Karpas-422 (cell line): Measurements from ENCODE around the gene SLC4A11. TPM values are rescaled to one million over a fixed set of nuclear protein-coding genes. Genes with fewer than 3 reads are reported as not detected.
"Not testable (repeated sequence)": the region's sequence is repeated elsewhere in the genome, so short reads cannot be mapped to it uniquely, and the experiment has no call there.

Experiments used
- DNase-seq: peaks from one replicate; pipeline ENCODE4 v3.0.0-alpha.2; 2015
- H2AFZ ChIP-seq: fragments of 200-600 bp; sonication (generic); 2 replicates; pipeline ENCODE4 v1.6.1; 2014; ENCODE audit warnings: antibody characterized with exemption, low read length, mixed read lengths
- H3K27ac ChIP-seq: fragments of 200-600 bp; sonication (generic); 2 replicates; pipeline ENCODE4 v1.5.1; 2014; ENCODE audit warnings: mild to moderate bottlenecking, low read length, moderate library complexity
- H3K27me3 ChIP-seq: fragments of 200-600 bp; sonication (generic); 2 replicates; pipeline ENCODE4 v1.6.1; 2014; ENCODE audit warnings: low read length, mixed read lengths
- H3K36me3 ChIP-seq: fragments of 200-600 bp; sonication (generic); 2 replicates; pipeline ENCODE4 v1.6.1; 2014; ENCODE audit warnings: low read length, mixed read lengths; ENCODE audit not compliant: insufficient read depth
- H3K4me1 ChIP-seq: fragments of 200-600 bp; sonication (generic); 2 replicates; pipeline ENCODE4 v1.6.1; 2014; ENCODE audit warnings: mild to moderate bottlenecking, low read length, mixed read lengths
- H3K4me2 ChIP-seq: fragments of 200-600 bp; sonication (generic); 2 replicates; pipeline ENCODE4 v1.6.1; 2014; ENCODE audit warnings: low read length, low read depth, mild to moderate bottlenecking; ENCODE audit not compliant: poor library complexity, severe bottlenecking
- H3K4me3 ChIP-seq: fragments of 200-600 bp; sonication (generic); 2 replicates; pipeline ENCODE4 v1.5.1; 2014; ENCODE audit warnings: mild to moderate bottlenecking, antibody characterized with exemption, low read length, mixed read lengths
- H3K79me2 ChIP-seq: fragments of 200-600 bp; sonication (generic); 2 replicates; pipeline ENCODE4 v1.6.1; 2014; ENCODE audit warnings: mild to moderate bottlenecking, low read length, mixed read lengths
- H3K9ac ChIP-seq: fragments of 200-600 bp; sonication (generic); 2 replicates; pipeline ENCODE4 v1.6.0; 2014; ENCODE audit warnings: low read length
- H3K9me2 ChIP-seq: fragments of 200-600 bp; sonication (generic), shearing (Covaris generic); replicated peaks from 2 replicates; pipeline ENCODE4 v1.6.0; 2014; ENCODE audit warnings: mild to moderate bottlenecking, low read length, moderate library complexity; ENCODE audit not compliant: insufficient read depth
- H3K9me3 ChIP-seq: fragments of 300-700, 200-600 bp; sonication (generic); 2 replicates; pipeline ENCODE4 v1.6.1; 2014; ENCODE audit warnings: low read length, mixed read lengths
- H4K20me1 ChIP-seq: fragments of 200-600 bp; sonication (generic); 2 replicates; pipeline ENCODE4 v1.6.1; 2014; ENCODE audit warnings: mild to moderate bottlenecking, antibody characterized with exemption, low read length, low read depth; ENCODE audit not compliant: insufficient read depth
- total RNA-seq: library from RNA; depleted of rRNA; stranded (reverse); fragments of >200 nt; shearing (Covaris generic); gene quantifications from 2 replicates; pipeline ENCODE4 v1.2.3, GENCODE V29; 2014; ENCODE audit warnings: low replicate concordance

Gene SLC4A11
- total RNA-seq, 1 experiment from 2014 or later: 0.60 TPM

DNA sequence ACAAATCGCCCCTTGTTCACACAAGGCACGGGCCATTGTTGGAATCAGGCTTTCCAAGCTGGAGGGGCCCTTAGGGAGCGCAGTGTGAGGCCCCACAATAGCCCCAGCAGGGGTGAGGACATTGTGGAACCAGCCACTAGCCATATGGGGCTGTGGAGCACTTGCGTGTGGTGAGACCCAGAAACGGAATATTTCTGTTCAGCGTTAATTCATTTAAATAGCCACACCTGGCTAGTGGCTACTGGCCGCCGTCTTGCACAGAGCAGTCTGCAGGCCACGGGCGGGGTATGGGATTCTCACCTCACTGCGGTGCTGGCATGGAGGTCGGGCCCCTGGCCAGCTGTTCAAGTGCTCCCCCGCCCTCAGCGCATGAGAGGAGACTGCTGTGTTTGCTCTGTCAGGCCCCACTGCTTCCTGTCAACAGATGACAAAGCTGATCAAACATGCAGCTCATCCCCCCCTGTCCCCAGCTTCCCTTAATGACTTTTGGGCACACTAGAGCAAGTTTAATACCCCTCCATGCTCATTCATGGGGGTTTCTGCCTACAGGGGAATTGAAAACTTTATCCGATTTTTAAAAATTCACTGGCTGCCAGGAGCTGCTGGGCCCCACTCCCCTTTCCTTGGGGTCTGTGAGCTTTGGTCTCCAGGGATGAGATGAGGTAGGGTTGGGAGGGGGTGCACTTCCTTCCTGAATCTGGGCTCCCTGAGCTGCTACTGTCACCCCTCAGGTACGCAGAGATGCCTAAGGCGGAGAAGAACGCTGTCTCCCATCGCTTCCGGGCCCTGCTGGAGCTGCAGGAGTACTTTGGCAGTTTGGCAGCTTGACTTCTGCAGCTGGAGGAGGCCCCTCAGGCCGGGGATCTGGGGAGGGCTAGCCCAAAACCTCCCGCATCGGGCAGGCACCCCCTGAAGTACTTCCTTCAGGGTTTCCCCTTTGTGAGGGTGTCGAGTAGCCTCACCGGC lies 16.1 kb downstream of the SLC4A11 start:
- Histone ChIP-seq H2AFZ (no peak overlapping the region), H3K4me1 (peaks cover 3% of the 10 kb centered on the region; the same call in 1 of the 2 replicates), H3K36me3 (no peaks in the 10 kb centered on the region), H3K9ac (no peak overlapping the region), H3K79me2 (no peaks in the 10 kb centered on the region), H3K4me3 (no peak overlapping the region), H4K20me1 (no peaks in the 10 kb centered on the region), H3K27ac (no peak overlapping the region), H3K27me3 (no peaks in the 10 kb centered on the region), H3K4me2 (no peak overlapping the region), H3K9me3 (no peaks in the 10 kb centered on the region), H3K9me2 (no peaks in the 10 kb centered on the region)
- DNase-seq: no peak

DNA sequence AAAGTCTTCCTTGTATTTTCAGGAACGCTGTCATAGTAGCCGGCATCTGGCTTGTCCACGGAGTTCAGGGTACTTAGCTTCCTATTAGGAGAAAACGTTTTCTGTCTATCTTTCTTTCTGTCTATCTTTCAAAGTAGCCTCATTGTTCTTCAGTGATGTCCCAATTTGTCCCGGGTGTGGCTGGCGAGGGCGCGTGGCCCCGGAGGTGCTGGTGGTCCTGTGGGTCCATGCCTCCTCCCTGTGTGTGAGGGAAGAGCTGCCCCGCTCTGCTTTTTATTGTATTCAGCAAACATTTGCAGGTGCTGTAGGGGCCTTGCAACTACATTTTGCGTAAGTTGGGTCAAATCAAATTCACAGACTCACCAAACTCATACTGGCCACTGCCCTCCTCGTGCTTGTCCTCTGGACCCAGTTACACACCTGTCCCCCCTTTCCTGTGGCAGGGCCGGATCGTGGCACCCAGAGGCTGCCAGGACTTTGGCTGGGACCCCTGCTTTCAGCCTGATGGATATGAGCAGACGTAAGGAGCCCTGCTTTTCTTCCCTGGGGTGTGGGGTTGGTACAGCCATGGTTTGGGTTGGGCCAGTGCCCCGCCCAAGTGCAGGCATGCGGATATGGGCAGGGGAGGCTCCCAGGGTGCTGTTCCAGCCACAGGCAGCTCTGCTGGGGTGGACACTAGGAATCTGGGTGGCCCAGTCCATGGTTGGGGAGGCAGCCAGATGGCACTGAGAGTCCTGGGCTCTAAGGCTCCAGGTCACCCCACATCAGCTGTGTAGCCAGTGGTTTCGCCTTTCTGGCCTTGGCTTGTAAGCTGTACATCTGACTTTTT lies 17.4 kb downstream of the SLC4A11 start:
- Histone ChIP-seq H3K9me3 (no peaks in the 10 kb centered on the region), H3K4me2 (no peak overlapping the region)

DNA sequence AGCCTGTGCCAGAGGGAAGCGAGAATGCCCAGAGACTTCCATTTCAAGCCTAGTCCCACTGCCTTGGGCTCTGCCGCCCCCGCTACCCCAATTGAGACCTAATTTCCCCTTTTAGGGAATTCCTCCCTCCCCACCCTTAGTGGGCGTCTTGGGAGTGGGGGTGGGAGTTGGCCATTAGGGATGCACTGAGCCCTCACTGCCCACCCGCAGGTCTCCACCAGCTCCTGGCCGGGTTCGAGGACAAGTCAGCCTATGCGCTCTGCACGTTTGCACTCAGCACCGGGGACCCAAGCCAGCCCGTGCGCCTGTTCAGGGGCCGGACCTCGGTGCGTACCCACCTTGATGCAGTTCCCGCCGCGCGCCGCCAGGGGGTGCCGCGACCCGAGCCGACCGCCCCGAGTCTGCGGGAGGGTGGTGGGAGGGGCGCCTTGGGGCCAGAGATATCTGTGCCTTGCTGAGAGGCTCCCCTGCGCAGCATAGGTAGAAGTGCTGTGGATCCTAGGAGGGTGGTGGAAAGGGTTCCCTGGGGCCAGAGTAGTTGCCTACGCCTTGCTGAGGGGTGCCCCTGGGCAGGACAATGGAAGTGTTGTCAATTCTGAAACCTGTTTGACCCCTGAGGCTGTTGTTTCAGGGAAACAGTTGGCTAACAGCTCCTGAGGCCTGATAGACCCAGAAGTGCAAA lies 20.5 kb downstream of the SLC4A11 start:
- no peaks in the 10 kb centered on the region for H3K27me3 ChIP-seq
- H3K79me2 ChIP-seq: 0 out of 2 replicates have a peak, but pooled peaks cover 2% of the 10 kb centered on the region
- H4K20me1 ChIP-seq: no peaks in the 10 kb centered on the region
- H3K4me3 ChIP-seq: no peak overlapping the region
- peak; percentile 91 for DNase-seq
- H3K9ac ChIP-seq: no peak overlapping the region
- no peaks in the 10 kb centered on the region for H3K9me3 ChIP-seq
- H3K4me1 ChIP-seq: peaks cover 3% of the 10 kb centered on the region; the same call in 1 of the 2 replicates
- no peak overlapping the region for H3K27ac ChIP-seq
- no peaks in the 10 kb centered on the region for H3K9me2 ChIP-seq
- no peak overlapping the region for H2AFZ ChIP-seq
- peaks cover 10% of the 10 kb centered on the region for H3K36me3 ChIP-seq
- H3K4me2 ChIP-seq: peak overlapping the region; percentile 37

More for the DNA sequence above, 17.4 kb downstream of the SLC4A11 start:
- Histone ChIP-seq H3K36me3 (no peaks in the 10 kb centered on the region), H2AFZ (no peak overlapping the region), H3K79me2 (no peaks in the 10 kb centered on the region), H3K9ac (no peak overlapping the region), H4K20me1 (no peaks in the 10 kb centered on the region), H3K4me1 (peaks cover 3% of the 10 kb centered on the region; the same call in 1 of the 2 replicates), H3K4me3 (no peak overlapping the region), H3K27me3 (no peaks in the 10 kb centered on the region), H3K9me2 (no peaks in the 10 kb centered on the region), H3K27ac (no peak overlapping the region)
- no peak for DNase-seq

DNA sequence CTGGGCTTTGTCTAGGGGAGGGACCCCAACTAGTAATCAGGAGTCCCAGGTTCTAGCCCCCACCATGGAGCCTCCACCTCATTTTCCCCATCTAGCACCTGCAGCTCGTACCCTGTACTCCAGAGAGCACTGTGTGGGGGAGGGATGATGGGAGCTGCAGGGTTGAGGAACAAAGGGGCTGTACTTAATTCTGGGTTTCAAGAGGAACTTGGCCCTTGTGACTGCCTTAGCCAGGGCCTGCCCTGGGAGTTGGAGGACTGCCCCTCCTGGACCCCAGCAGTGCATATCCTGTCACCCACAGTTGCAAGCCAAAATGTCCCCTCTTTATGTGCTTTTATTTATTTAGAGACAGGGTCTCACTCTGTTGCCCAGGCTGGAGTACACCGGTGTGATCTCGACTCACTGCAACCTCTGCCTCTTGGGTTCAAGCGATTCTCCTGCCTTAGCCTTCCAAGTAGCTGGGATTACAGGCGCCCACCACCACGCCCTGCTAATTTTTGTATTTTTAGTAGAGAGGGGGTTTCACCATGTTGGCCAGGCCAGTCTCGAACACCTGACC lies 23.6 kb downstream of the SLC4A11 start:
- H3K27ac ChIP-seq, H3K4me3 ChIP-seq, H3K9me3 ChIP-seq, DNase-seq, H4K20me1 ChIP-seq, H3K9me2 ChIP-seq, H3K9ac ChIP-seq, H3K27me3 ChIP-seq, H3K4me2 ChIP-seq, H2AFZ ChIP-seq: not testable (repeated sequence)
- Histone ChIP-seq H3K36me3 (peaks cover 16% of the 10 kb centered on the region), H3K4me1 (peaks cover 10% of the 10 kb centered on the region), H3K79me2 (peaks cover 32% of the 10 kb centered on the region)

DNA sequence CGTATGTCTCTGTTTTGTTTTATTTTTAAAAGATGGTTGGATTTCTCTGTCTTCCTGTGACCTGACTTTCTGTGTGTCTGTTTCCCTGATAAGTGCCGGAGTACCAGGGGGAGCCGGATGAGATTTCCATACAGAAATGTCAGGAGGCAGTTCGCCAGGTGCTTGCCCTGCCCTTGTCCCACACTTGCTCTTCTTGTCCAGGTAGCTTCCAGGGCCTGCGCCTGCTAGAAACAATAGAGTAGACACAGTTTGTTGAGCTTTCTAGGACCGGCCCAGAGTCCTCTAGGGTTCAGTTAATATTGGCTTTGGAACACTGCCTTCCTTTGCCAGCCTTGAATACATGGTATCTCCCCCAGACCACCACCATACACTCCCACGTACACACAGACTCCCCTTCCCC lies 25.8 kb downstream of the SLC4A11 start:
- H3K36me3 ChIP-seq: peaks cover 16% of the 10 kb centered on the region
- peaks cover 53% of the 10 kb centered on the region for H3K79me2 ChIP-seq
- no peaks in the 10 kb centered on the region for H3K9me2 ChIP-seq
- H2AFZ ChIP-seq: no peak overlapping the region
- no peak overlapping the region for H3K4me2 ChIP-seq
- no peaks in the 10 kb centered on the region for H3K9me3 ChIP-seq
- H4K20me1 ChIP-seq: no peaks in the 10 kb centered on the region
- no peak overlapping the region for H3K4me3 ChIP-seq
- H3K4me1 ChIP-seq: peaks cover 16% of the 10 kb centered on the region
- no peaks in the 10 kb centered on the region for H3K27me3 ChIP-seq
- no peak for DNase-seq
- H3K27ac ChIP-seq: no peak overlapping the region
- no peak overlapping the region for H3K9ac ChIP-seq

DNA sequence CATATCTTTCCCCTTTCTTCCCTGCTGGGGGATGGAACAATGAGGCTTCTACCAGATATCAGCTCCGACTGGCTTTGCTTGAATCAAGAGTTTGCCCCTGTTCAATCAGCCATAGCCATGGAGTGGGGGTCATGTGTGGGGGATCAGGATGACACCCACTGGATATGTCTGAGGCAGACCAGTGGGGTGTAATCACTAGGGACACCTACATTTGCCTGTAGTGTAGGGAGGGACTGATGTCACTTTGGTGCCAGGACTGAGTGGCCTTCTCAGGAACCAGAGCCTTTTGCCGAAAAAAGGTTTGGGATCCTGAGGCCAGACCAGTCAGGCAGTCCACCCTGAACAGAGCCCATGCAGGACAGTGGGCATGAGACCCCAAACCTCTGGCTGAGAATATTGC lies 28.6 kb downstream of the SLC4A11 start:
- Histone ChIP-seq H3K27me3 (no peaks in the 10 kb centered on the region), H3K9me2 (no peaks in the 10 kb centered on the region), H3K4me3 (peak overlapping the region; percentile 82), H3K9me3 (no peaks in the 10 kb centered on the region), H3K4me1 (peaks cover 18% of the 10 kb centered on the region), H3K9ac (peak overlapping the region; percentile 84), H3K36me3 (peaks cover 15% of the 10 kb centered on the region), H4K20me1 (no peaks in the 10 kb centered on the region), H2AFZ (no peak overlapping the region), H3K4me2 (peak overlapping the region; percentile 91), H3K79me2 (peaks cover 56% of the 10 kb centered on the region), H3K27ac (0 out of 2 replicates have a peak overlapping the region, but pooled peaks have one; percentile 57)
- no peak for DNase-seq

DNA sequence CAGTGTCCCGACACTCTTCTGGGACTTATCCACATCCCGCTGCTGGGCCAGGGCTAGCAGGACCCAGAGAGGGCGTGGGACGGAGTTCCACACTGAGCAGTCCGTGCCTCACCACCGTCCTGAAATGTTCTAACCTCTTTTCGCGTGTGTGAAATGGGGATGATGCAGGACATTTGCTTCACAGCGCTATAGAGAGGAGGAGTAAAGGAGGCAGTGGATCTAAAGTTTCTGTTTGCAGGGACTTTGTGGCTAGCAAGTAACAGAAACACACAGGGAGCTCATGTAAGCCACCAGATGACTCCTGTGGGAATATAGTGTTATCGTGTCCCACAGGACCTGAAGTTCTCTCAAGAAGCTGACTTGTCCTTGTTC lies 29.1 kb downstream of the SLC4A11 start:
- Histone ChIP-seq H3K9me2 (no peaks in the 10 kb centered on the region), H4K20me1 (no peaks in the 10 kb centered on the region), H3K27ac (peak overlapping the region; percentile 57; the same call in 1 of the 2 replicates), H3K4me2 (peak overlapping the region; percentile 91), H3K9ac (peak overlapping the region; percentile 84), H2AFZ (peak overlapping the region; percentile 26; the same call in 1 of the 2 replicates), H3K79me2 (peaks cover 56% of the 10 kb centered on the region), H3K9me3 (no peaks in the 10 kb centered on the region), H3K27me3 (no peaks in the 10 kb centered on the region), H3K4me3 (peak overlapping the region; percentile 82), H3K4me1 (peaks cover 18% of the 10 kb centered on the region), H3K36me3 (peaks cover 12% of the 10 kb centered on the region)
- no peak for DNase-seq
